GM19351 (cell line): ENCODE data around the gene CD36.
A peak's percentile ranks its signal among the peaks of the same experiment; 100 is the strongest.

Source experiments
- ATAC-seq: cut with Tn5 transposase; IDR thresholded peaks from one replicate; pipeline ENCODE4 v1.9.1; 2021; ENCODE audit warnings: mild to moderate bottlenecking, moderate library complexity; ENCODE audit not compliant: unreplicated experiment

CD36 gene

DNA sequence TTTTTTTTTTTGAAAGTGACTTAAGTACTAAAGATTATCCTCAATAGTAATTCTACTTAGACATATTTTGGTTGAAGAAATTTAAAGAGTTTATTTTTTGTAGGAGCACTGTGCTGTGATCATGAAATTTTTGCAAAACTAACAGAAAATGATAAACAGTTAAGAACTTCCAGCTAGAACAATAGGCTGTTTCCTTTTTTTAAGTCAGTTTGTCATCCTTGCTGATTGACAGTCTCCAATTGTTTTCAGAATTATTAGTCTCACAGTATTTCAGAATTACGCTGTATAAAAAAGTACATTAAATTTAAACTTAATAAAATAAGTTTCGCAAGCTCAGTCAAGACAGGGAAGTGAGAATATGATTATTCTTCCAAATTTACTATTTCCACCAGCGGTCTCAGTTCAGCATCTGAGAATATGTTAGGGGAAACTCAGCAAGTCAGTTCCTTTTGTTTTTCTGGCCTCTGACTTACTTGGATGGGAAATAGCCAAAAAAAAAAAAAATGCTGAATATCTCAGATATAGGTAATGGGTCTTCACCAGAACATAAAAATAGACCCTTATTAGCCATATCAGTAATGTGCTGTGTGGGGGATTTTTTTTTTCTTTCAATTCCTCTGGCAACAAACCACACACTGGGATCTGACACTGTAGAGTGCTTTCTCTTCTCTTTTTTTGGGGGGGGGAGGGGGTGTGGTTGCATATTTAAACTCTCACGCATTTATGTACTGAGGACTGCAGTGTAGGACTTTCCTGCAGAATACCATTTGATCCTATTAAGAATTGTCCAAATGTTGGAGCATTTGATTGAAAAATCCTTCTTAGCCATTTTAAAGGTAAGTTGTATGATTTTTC, at the start of gene CD36:
CD36 (plus strand) TSS at position 732 of the 855 bp plus-strand sequence. CDS start 8,099 bp downstream, outside the sequence.
- ATAC-seq: peak; percentile 66

GRCh38 chr7:80589631-80590030, 48.8 kb upstream of the CD36 start:
- ATAC-seq: no peak

- no peak for ATAC-seq
These were observed 46.8 kb upstream of the CD36 start for GRCh38 chr7:80591654-80592053.

DNA sequence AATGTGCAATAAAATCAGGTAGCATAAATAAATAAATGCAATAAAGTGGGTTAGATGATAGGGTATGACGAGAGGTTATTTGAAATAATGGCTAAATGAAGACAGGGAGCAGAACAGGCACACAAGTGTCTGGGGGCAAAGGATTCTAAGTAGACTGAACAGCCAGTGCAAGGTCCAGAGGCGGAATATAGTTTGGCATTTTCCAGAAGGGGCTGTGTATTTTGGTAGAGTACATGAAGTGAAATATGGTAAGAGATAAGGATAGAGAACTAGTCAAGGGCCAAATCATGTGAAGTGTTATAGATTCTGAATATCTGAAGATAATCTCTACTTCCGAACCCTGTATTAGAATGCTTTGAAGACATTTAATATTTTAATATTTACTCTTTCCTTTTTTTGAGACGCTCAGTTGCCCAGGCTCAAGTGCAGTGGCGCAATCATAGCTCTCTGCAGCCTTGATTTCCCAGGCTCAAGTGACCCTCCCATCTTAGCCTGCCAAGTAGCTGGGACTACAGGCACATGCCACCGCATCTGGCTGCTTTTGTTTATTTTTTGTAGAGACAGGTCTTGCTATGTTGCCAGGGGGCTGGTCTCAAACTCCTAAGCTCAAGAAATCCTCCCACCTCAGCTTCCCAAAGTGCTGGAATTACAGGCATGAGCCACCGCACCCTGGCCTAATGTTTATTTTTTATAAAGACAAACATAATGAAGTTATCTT, 44.4 kb upstream of the CD36 start:
- no peak for ATAC-seq

DNA sequence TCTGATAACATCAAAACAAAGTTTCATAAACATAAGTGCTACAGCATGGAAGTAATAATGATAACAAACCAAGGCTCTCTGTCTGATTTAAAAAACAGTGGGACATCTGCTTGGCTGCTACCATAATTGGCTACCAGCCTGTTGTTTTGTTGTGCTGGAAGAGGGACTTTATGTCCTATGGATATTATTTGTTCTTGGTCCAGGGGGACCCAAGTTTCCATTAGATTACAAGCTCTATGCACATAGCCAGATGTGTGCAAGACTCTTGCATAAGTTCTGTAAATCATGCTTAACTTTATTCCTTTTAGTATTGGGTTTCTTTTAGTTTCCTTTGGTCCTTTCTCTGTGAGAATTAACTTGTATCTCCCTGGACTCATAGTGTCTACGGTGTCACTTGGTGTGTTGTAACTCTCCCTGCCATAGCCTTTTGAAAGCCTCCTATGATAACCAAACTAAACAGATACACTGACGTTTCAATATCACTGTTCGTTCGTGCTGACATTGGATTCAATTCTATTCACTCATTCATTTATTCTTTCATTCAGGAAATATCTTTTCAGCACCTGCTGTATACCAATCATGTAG, 41.4 kb upstream of the CD36 start:
- no peak for ATAC-seq

DNA sequence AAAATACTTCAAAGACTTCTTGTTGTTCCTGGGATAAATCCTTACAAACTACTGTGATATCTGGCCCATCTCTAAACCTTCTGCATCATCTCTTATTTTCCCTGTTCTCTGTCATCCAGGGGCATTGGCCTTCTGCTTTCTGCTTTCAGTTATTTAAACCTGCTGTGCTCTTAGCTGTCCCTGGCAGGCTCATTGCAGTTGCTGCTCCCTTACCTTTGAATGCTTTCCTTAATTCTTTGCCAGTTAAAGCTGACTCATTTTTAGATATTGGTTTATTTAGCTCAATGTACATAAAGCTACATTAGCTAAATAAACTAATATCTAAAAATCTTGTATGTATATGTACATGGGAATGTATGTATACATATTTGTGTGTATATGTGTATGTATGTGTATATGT, 40.6 kb upstream of the CD36 start:
- ATAC-seq: no peak

- no peak for ATAC-seq
These were observed 38.4 kb upstream of the CD36 start for GRCh38 chr7:80600046-80600445.

DNA sequence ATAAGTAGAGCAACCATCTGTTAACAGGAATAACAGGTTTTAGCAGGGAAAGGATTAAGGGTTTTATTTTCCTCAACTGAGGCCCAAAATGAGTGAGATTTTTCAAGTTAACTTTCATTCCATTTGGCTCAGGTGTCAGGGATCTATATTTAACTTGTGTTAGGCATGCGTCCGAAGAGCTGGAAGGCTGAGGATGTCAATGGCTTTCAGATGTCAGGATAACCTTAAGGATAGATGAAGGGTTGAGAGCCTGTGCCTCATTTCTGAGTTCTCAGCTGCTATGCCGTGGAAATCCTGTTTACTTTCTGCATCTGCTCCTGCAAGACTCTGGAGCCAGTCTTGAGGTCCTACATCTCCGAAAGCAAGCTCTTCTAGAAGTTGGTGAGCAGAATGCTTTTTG, 36.4 kb upstream of the CD36 start:
- no peak for ATAC-seq

DNA sequence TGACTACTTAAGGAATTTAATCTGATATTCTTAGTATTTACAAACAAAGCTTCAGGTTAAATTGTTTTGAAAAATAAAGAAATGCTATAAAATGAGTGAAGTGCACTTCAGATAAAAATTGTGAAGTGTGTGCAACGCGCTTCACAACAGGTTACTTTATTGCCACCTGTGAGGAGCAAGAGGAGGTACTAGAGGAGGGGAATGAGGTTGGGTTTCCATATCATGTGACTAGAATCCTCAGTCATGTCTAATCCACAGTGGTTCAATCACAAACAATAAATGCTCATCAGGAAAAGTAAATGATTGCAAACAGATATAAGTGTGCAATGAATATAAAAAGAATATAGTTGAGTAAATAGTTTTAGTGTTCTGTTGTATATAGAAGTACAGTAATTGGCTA, 34.5 kb upstream of the CD36 start:
- ATAC-seq: no peak

GRCh38 chr7:80604436-80604835, 34.0 kb upstream of the CD36 start:
- ATAC-seq: no peak

- ATAC-seq: no peak
These were observed 31.3 kb upstream of the CD36 start for GRCh38 chr7:80607136-80607535.

DNA sequence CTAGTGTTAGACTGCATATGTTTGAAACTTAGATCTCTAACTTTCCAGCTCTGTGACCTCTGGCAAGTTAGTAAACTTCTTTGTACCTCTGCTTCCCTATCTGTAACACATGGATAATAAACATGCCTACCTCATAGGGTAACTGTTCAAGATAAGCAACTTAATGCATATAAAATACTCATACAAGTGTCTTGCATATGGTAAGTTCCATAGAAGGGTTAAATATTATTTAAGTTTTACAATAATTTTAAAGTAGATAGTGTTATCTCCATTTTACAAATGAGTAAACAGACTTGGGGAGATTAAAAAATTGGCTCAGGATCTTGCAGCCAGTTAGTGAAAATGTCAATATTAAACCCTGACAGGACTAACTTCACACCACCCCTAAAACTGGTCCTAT, 30.1 kb upstream of the CD36 start:
- no peak for ATAC-seq

DNA sequence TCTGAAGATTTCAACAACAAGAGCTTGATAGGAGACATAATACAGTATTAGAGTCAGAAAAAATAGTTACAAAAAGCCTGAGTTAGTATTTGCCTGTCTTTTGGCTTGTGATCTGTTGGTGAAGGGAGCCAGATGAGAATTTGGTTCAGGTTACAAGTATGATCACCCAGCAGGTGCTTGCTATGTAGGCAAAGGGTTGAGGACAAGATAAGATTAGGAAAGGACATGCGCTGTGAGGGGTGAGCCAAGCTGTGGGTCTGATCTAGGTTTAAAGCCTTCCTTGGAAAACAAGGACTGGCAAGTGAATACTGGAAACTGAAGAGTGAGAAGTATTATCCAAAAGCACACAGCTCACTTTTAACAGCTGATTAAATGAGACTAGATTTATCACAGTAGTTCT, 28.7 kb upstream of the CD36 start:
- no peak for ATAC-seq

GRCh38 chr7:80611353-80611752, 27.1 kb upstream of the CD36 start:
- no peak for ATAC-seq

- ATAC-seq: no peak
These were observed 26.7 kb upstream of the CD36 start for GRCh38 chr7:80611779-80612178.

DNA sequence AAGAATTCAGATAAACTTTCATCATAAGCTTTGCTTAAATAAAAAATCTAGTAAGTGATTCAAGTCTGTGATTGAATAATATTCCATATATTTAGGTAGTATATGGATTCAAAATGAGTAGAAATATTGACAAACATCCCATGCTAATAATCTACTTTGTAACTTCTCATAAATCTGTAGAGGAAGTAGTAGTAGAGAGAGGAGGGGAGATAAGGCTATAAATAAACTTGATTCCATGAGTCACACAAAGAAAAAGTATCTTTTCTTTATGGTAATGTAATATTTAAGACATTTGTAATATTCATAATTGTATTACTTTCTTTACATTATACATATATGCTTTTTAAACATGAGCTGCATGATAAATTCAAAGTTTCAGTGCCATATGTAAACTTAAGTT, 25.6 kb upstream of the CD36 start:
- no peak for ATAC-seq

DNA sequence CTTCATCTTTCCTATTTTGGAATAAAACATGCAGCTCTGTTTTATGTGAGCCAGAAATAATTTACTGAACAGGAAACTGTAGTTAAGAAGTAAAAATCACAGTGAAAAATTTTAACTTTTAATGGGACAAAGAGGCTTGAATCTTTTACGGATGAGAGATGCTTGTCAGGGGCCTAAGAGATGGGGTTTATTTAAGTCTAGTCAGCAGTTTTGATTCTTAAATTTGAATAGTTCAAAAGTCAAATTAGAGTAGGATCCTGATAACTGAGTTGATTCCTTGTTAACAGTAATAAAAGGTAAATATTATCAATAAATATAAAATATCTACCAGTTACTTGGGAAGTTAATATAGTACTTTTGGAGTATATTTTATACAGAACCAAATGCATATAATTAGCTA, 24.9 kb upstream of the CD36 start:
- no peak for ATAC-seq

- ATAC-seq: no peak
These were observed 23.6 kb upstream of the CD36 start for GRCh38 chr7:80614851-80615271.

GRCh38 chr7:80618096-80618495, 20.3 kb upstream of the CD36 start:
- ATAC-seq: no peak

DNA sequence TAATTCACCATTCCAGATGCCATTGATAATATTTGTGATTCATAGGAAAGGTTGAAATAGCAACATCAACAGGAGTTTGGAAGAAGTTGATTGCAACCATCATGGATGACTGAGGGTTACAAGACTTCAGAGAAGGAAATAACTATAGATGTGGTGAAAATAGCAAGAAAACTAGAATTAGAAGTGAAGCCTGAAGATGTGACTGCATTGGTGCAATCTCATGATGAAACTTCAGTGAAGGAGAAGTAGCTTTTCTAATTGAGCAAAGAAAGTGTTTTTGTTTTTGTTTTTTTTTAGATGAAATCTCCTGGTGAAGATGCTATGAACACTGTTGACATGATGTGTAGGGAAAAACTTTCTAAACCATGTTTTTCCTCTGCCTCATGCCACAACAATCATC, 18.7 kb upstream of the CD36 start:
- no peak for ATAC-seq

GRCh38 chr7:80622541-80622940, 15.9 kb upstream of the CD36 start:
- no peak for ATAC-seq
